Hepatocyte (in vitro differentiated cells): Measurements from ENCODE around the gene CDHR3. TPM values are rescaled to one million over a fixed set of nuclear protein-coding genes. Genes with fewer than 3 reads are reported as not detected.

Experiments used
- DNase-seq: peaks from one replicate; pipeline ENCODE4 v3.0.0-alpha.2; 2016; ENCODE audit warnings: low spot score
- H2AFZ ChIP-seq: fragments of 200-600 bp; sonication (generic); 2 replicates; pipeline ENCODE4 v1.6.0; 2016; ENCODE audit warnings: antibody characterized with exemption, mild to moderate bottlenecking
- H3K27ac ChIP-seq: fragments of 200-600 bp; sonication (generic); 2 replicates; pipeline ENCODE4 v1.5.1; 2016; ENCODE audit warnings: mild to moderate bottlenecking
- H3K27me3 ChIP-seq: fragments of 200-600 bp; sonication (generic); 2 replicates; pipeline ENCODE4 v1.6.1; 2016
- H3K36me3 ChIP-seq: fragments of 200-600 bp; sonication (generic); replicated peaks from 2 replicates; pipeline ENCODE4 v1.5.1; 2016; ENCODE audit warnings: low read depth; ENCODE audit not compliant: insufficient read depth
- H3K4me1 ChIP-seq: fragments of 200-600 bp; sonication (generic); 2 replicates; pipeline ENCODE4 v1.5.1; 2016; ENCODE audit warnings: mild to moderate bottlenecking, moderate library complexity; ENCODE audit not compliant: insufficient read depth
- H3K4me2 ChIP-seq: fragments of 200-600 bp; sonication (generic); 2 replicates; pipeline ENCODE4 v1.6.0; 2016
- H3K4me3 ChIP-seq: fragments of 200-600 bp; sonication (generic); 2 replicates; pipeline ENCODE4 v1.5.1; 2016; ENCODE audit warnings: mild to moderate bottlenecking
- H3K79me2 ChIP-seq: fragments of 200-600 bp; sonication (generic); 2 replicates; pipeline ENCODE4 v1.6.0; 2017; ENCODE audit warnings: mild to moderate bottlenecking
- H3K9me2 ChIP-seq: fragments of 200-600 bp; sonication (generic); replicated peaks from 2 replicates; pipeline ENCODE4 v1.6.0; 2017; ENCODE audit warnings: mild to moderate bottlenecking; ENCODE audit not compliant: insufficient read depth
- H3K9me3 ChIP-seq: fragments of 200-600 bp; sonication (generic); 2 replicates; pipeline ENCODE4 v1.5.1; 2016; ENCODE audit warnings: low read depth, mild to moderate bottlenecking
- H4K20me1 ChIP-seq: fragments of 200-600 bp; sonication (generic); 2 replicates; pipeline ENCODE4 v1.6.0; 2016; ENCODE audit warnings: mild to moderate bottlenecking; ENCODE audit not compliant: insufficient read depth, poor library complexity, severe bottlenecking
- EZH2 ChIP-seq: fragments of 200-600 bp; sonication (generic); IDR thresholded peaks from 2 replicates; pipeline ENCODE4 v1.6.1; 2016; ENCODE audit warnings: antibody characterized with exemption, mild to moderate bottlenecking, borderline replicate concordance
- EZH2phosphoT487 ChIP-seq: fragments of 200-600 bp; sonication (generic); IDR thresholded peaks from one replicate; pipeline ENCODE4 v1.6.1; 2018; ENCODE audit warnings: antibody characterized with exemption, mild to moderate bottlenecking, low read depth, moderate library complexity; ENCODE audit not compliant: unreplicated experiment, severe bottlenecking
- WGBS: methylation state at CpG from one replicate; pipeline ENCODE4 v1.1.6; 2016; ENCODE audit warnings: low lambda C conversion rate; ENCODE audit errors: missing lambda C conversion rate; 5-methylcytosine and 5-hydroxymethylcytosine counted together
- polyA plus RNA-seq: library from polyadenylated mRNA; unstranded; fragments of >200 nt; fragmentation: Nextera tagmentation; extraction: Ambion mirVana; gene quantifications from 2 replicates; pipeline ENCODE4 v1.2.1, GENCODE V29; 2016
- total RNA-seq: library from RNA; depleted of rRNA; stranded (reverse); fragments of >200 nt; gene quantifications from 2 replicates; pipeline ENCODE4 v1.2.3, GENCODE V29; 2014
- TF ChIP-seq, protein P1 (sequence below): fragments of 200-600 bp; sonication (generic); IDR thresholded peaks from 2 replicates; pipeline ENCODE4 v1.5.1; 2016; ENCODE audit warnings: antibody characterized with exemption, mild to moderate bottlenecking; ENCODE audit not compliant: poor library complexity

CDHR3 gene
- total RNA-seq (3.3 and 4.8 TPM in 2 replicates), polyA plus RNA-seq (5.1 and 6.9 TPM in 2 replicates)

- no peak within 1 kb of the TSS for H3K4me2 ChIP-seq
- H3K36me3 ChIP-seq, result no peaks in the 10 kb centered on the region
- H2AFZ ChIP-seq, result no peak within 1 kb of the TSS
- H3K27ac ChIP-seq, result no peak within 1 kb of the TSS
- H3K4me1 ChIP-seq, result no peaks in the 10 kb centered on the region
- no peaks in the 10 kb centered on the region for H3K9me2 ChIP-seq
- no peaks in the 10 kb centered on the region for H3K79me2 ChIP-seq
- no peaks in the 10 kb centered on the region for H3K9me3 ChIP-seq
- DNase-seq, result peak; percentile 34
- H4K20me1 ChIP-seq, result no peaks in the 10 kb centered on the region
- WGBS, result 37% methylated on average over 4 of the region's 4 CpGs
- H3K4me3 ChIP-seq, result no peak within 1 kb of the TSS
- TF ChIP-seq, protein P1, sequence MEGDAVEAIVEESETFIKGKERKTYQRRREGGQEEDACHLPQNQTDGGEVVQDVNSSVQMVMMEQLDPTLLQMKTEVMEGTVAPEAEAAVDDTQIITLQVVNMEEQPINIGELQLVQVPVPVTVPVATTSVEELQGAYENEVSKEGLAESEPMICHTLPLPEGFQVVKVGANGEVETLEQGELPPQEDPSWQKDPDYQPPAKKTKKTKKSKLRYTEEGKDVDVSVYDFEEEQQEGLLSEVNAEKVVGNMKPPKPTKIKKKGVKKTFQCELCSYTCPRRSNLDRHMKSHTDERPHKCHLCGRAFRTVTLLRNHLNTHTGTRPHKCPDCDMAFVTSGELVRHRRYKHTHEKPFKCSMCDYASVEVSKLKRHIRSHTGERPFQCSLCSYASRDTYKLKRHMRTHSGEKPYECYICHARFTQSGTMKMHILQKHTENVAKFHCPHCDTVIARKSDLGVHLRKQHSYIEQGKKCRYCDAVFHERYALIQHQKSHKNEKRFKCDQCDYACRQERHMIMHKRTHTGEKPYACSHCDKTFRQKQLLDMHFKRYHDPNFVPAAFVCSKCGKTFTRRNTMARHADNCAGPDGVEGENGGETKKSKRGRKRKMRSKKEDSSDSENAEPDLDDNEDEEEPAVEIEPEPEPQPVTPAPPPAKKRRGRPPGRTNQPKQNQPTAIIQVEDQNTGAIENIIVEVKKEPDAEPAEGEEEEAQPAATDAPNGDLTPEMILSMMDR, result no peak
- TF ChIP-seq EZH2phosphoT487 (no peak), EZH2 (no peak)
- H3K27me3 ChIP-seq, result no peaks in the 10 kb centered on the region
Measured at GRCh38 chr7:105963038-105963667, at the start of gene CDHR3. CDHR3 (plus strand) TSS chr7:105963264; CDS start chr7:105963319, 55 bp downstream.

GRCh38 chr7:105913947-105914346, 49.1 kb upstream of the CDHR3 start:
- WGBS, result 76% methylated on average over 3 of the region's 3 CpGs
- no peaks in the 10 kb centered on the region for H4K20me1 ChIP-seq
- no peak overlapping the region for H2AFZ ChIP-seq
- no peaks in the 10 kb centered on the region for H3K9me2 ChIP-seq
- no peak for DNase-seq
- no peaks in the 10 kb centered on the region for H3K4me1 ChIP-seq
- H3K27me3 ChIP-seq, result no peaks in the 10 kb centered on the region
- H3K4me3 ChIP-seq, result no peak overlapping the region
- no peaks in the 10 kb centered on the region for H3K36me3 ChIP-seq
- no peak for TF ChIP-seq EZH2
- TF ChIP-seq, protein P1, result no peak
- no peak for TF ChIP-seq EZH2phosphoT487
- H3K4me2 ChIP-seq, result no peak overlapping the region
- no peak overlapping the region for H3K27ac ChIP-seq
- H3K9me3 ChIP-seq, result no peaks in the 10 kb centered on the region
- no peaks in the 10 kb centered on the region for H3K79me2 ChIP-seq

DNA sequence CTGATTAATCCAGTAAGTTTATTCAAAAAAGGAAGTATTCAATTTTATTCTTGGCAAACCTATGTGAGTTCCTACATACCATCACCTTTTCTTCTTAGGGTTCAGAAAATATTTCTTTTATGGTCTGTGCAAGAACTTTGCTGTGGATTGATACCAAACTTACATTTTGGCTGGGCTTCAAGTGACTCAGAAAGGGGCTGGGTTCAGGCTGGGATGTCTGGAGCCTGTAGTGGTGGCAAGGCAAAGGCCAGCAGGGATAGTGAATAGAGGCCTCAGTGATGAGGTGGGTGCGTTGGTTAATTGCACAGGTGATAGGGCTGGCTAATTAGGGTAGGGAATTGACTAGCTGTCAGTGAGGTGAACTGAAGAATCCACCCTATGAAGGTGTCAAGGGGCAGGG, 46.5 kb upstream of the CDHR3 start:
- 94% methylated on average over 1 of the region's 1 CpG for WGBS
- Histone ChIP-seq H4K20me1 (no peaks in the 10 kb centered on the region), H3K27ac (no peak overlapping the region), H3K4me3 (no peak overlapping the region), H3K4me2 (no peak overlapping the region), H3K79me2 (no peaks in the 10 kb centered on the region), H3K9me2 (no peaks in the 10 kb centered on the region), H3K9me3 (no peaks in the 10 kb centered on the region), H3K27me3 (no peaks in the 10 kb centered on the region), H3K36me3 (no peaks in the 10 kb centered on the region), H2AFZ (no peak overlapping the region), H3K4me1 (no peaks in the 10 kb centered on the region)
- no peak for DNase-seq
- TF ChIP-seq, protein P1, result no peak
- no peak for TF ChIP-seq EZH2
- TF ChIP-seq EZH2phosphoT487, result no peak
